HG03354 (cell line): ENCODE measurements around the gene CEMIP2.

ENCODE experiments used
- ATAC-seq: cut with Tn5 transposase; IDR thresholded peaks from one replicate; pipeline ENCODE4 v1.9.1; 2021; ENCODE audit warnings: mild to moderate bottlenecking; ENCODE audit not compliant: unreplicated experiment, poor library complexity, severe bottlenecking

CEMIP2 gene

DNA sequence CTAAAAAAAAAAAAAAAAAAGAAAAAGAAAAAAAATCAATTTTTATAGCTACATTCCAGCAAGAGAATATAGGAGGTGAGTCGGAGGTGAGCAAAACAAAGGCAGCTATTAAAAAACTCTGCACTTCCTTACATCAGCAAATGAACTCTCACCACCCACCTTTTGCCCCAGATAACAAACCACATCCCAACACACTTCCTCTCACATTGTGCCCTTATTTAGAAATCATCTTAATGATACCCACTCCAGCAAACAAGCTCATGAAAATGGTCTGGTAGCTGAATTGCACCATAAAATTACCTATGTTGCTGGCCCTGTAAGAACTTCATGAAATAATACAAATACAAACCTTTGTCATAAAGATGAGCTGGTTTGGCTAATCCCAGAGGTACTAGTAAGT is 82.9 kb downstream of the CEMIP2 start:
- ATAC-seq: no peak

DNA sequence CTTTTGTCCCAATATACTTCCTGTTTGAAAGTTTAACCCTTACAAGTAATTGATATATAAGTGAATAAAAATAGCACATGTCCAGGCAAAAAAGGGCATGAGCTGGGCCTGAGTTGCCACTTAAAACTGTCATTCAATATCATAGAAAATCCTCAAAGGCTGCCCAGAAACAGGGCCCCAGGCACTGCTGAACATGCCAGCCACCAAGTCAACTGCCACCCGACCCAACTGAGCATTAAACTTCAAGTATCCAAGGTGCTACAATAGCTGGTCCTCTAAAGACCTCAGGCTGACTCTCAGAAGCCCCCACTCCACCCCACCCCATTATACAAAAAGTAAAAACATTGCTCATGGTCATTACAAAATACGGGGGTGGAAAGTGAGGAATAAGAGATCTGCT is 83.7 kb downstream of the CEMIP2 start:
- ATAC-seq: no peak

DNA sequence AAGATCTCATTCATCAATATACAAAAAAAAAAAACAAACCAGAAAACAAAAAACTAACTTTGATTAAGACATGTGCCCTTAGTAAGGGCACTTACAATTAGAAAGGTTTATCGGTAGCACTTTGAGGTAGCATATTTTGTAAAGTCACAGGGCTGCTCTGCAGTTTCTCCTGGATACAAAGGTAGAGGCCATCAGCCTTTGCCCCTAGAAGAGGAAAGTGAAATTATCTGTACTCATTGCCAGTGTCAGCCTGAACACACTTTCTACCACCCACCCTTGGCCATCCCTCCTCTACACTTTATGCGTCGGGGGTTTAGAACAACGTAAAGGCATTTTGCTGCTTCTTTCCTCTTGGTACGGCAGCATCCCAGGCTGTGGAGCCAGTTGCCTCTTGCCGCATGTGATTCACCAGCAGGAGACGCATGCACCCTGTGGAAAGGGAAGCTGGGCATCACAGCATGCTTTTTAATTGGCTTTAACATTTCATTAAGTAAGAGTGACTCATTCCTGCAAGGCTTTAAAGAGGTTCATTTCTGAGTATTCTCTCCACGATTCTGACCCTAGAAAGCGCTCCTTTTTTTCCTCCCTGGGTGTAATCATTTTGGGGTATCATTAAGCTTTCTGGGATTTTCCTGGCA is 84.6 kb downstream of the CEMIP2 start:
- no peak for ATAC-seq

DNA sequence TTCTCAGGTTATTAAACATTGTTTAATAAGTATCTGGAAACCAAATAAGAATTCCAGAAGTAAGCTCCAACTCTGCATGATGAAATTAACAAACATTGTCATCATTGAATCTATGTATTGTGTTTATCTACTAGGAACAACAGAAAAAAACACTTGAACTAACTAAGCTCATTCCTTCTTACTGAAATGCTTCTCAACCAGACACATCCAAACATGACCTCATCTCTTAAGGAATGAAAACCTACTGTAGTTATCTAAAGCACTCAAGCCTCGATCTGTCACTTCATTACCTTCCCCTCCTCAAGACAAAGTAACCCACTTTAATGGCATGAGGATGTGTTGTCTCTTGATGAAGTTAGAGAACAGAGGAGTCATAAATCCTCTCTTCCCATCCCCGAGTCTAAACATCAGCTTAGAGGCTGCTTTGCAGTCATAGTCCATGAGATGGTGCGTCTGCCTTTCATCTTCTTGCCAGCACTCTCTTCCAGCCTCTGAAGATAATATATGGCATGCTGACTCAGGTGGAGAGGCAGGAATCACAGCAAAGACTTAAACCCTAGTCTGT is 86.5 kb downstream of the CEMIP2 start:
- no peak for ATAC-seq

DNA sequence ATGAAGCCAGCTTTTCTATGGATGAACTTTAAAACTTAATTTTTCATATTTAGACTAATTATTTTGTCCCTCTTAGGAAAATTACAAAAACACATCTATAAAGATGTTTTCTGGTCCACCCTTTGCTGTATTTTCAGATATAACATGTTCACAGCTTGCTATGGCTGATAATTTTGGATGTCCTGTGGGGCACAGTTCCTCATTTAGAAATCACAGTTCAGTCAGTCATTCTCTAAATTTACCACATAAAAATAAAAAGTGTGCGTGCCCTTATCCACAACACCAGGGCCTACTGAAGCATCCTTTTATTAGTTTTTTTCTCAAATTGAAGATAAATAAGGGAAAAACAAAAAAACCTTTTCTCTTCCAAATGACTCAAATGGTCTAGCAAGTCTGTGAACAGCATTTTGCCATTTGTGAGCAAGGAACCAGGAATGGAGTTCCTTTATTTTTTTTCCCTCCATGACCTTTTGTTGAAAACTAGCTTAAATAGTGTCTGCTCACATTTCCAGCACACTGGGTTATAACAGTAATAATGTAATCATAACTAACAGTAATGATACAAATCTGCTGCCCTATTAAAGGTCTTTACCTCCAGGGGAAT is 87.1 kb downstream of the CEMIP2 start:
- ATAC-seq: peak; percentile 51

DNA sequence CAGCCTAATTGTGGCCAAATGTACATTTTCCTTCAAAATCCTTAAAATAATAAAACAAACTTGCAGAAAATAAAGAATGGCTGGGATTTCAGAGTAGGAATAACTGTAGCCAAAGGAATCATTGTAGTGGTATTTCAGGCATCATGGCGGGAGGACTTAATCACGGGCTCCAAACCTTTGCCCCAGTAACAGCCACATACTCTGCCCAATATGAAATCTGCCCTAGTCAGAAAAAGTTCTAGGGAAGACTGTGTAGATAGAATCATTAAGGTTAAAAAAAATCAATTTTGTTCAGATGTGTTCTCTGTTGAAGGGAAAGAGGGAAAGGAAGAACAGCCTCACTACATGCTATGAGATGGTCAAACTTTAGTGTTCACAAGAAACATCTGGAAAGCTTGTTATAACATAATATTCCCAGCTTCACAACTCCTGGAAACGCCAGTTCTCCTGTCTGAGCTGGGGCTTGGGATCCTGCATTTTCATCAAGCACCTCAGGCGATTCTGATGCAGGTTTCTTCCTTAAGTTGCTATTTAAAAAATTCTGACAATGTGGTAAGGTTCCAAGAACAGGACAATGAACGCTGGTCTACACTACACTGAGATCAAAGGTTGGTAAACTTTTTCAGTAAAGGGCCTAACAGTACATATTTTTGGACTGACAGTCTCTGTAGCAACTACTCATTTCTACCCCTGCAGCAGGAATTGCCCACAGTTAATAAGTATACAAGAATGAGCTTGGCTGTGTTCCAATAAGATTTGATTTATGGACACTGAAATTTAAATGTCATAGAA is 87.9 kb downstream of the CEMIP2 start:
- ATAC-seq: no peak

DNA sequence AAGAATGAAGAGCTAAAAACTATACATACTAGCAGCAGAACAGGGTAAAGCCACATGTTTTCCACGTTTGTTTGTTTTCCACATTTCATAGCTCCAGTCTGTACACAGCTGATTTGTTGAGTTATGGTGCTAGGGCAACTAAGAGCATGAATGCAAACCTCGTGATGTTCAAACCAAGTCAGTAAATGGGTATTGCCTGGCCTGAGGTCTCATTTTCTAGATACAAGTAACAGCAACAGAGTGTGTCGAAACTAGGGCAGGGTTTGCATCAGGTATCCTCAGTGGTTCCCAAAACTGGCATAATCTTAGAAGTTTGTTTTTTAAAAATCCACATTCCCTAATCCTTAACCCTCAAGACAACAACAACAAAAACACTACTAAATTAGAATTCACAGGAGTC is 89.3 kb downstream of the CEMIP2 start:
- no peak for ATAC-seq

DNA sequence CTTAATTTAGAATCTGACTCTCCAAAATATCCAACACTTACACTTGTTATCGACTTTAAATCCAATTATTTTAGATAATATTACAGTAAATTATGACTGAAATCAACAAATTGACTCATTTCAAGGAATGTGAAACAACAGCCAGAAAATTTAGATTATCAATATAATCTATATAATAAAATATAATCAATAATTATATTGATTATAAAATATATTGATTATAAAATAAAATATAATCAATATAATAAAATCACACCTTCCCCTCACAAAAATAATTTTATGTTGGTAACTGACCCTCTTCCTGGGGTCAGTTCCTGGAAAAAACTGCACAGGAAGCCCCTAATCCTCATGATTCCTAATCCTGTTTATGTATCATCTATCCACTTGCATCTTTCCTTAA is 91.1 kb downstream of the CEMIP2 start:
- ATAC-seq: no peak

DNA sequence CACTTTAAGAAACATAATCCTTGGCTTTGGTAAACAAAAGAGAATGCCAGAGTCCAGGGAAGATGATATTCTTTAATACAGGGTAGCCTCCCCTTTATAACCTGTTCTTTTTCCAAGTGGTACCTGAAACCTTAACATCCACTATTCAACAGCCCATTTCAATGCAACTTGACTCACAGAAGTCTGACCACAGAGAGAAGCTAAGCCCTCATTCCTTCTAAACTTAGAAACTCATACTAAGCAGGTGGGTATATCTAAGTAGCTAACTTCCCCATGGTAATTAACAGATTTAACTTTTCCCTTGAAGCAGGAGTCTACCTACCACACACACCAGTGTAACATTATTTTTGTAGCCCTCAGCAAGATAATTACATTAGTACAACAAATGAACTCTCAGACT is 91.9 kb downstream of the CEMIP2 start:
- ATAC-seq: no peak

DNA sequence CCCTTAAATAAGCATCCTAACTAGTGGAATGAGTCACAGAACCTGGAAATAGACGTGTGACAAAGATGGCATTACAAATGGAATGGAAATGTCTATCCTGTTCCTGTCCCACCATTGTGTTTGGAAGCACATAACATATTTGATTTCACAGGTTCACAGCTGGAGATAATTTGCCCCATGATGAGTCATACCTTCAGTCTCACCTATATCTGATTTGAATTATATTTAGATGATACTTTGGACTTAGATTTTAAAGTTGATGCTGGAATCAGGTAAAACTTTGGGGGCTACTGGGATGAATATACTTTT is 92.5 kb downstream of the CEMIP2 start:
- no peak for ATAC-seq

DNA sequence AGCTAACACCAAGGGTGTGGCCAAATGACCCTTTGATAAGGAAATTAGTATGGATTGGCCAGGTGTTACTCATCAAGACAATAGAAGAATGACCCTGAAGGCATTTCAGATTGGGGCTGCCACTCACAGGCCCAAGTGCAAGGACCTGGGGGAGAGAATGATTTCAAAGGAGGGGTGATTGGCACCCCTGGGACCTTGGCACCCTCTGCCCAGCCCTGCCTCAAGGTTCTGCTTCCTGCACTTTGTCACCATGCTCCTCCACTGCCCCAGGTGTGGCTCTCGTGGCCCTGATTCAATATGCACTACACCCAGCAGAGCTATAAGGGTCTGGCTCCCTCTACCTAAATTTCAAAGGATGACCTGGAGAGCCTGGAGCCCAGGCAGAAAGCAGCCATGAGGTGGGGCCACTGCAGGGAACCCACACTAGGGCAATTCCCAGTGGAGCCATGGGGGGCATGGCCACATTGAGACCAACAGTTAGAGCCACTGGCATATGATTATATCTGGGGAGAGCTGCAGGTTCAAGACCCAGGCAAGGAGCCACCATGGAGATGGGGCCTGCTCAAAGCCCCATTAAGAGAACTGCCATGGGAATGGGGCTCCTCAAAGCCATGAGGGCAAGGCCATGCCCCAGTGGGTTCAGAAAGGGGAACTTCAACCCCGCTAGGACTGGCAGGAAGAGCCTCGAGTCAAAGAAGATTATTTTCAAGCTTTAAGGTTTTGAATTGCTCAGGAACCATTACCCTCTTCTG is 93.0 kb downstream of the CEMIP2 start:
- no peak for ATAC-seq

DNA sequence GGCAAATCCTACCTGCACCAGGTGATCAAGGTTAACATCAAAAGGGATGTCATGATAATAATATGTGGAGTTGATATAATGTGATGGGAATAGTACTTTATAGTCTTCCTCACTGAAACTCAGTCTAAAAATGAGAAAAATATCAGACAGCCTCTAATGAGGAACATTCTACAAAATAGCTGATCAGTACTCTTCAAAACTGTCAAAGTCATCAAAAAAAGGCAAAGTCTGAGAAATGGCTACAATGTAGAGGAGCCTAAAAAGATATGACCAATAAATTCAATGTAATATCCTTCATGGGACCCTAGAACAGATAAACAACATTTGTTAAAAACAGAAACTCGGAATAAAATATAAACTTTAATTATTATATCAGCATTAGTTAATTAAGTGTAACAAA is 95.7 kb downstream of the CEMIP2 start:
- ATAC-seq: no peak

DNA sequence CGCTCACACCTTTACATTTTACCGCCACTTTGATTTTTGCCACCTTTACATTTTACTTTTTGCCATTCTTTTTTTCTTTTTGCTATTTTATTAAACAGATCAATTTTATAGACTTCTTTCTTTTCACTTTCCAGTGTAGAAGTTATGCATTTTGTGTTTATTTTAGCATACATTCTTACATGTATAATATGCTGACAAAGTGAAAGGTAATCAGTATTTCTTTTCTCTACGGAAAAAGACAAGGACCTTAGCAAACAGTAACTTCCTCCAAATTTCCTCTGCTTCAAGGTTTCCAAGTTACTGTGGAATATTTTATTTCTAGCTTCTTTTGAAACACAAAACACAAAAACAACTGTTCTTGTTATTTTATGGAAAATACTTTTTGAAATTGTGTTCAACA is 97.0 kb downstream of the CEMIP2 start:
- no peak for ATAC-seq

DNA sequence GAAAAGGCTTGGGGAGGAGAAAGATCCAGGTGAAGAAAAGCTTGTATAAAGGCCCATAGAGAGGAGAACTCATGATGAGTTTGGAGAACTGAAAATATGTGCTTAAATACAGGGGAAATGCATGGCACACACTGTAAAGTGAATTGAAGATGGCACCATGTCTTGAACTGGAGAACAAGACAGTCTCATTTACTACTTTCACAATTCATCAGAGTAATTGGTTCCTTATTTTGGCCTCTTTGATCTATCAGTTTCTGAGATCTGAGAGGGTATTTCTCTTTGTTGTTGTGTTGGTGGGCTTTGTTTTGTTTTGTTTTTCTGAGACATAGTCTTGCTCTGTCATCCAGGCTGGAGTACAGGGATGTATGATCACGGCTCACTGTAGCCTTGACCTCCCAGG is 98.2 kb downstream of the CEMIP2 start:
- no peak for ATAC-seq

DNA sequence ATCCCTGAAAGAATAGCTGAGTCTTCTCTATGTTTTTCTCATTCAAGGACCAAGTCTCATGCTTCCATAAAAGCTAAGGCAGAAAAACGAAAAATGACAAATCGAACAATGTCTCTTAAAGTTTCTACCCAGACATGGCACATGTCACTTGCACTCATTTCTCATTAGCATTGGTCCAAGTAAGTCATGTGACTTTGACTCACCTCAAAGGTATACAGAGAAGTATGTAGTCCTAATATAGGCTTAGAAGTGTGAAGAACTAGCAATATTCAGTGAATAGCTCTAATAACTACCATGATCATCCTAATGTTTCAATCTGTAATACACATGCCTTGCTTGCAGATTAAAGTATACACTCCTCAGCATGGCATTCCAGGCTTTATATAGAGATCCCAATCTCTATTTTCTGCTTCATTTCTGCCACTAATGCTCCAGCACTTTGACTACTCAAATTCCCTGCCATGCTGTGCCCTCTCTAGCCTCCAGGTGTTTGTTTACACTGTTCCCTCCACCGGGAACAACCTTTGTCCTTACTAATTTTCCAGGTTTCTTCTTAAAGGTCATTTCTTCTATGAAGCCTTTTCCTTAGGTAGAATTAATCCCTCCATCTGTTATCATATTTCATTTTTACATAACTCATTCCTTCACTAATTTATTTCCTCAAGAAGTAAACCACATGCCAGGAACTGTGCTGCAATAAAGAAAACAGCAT is 98.9 kb downstream of the CEMIP2 start:
- ATAC-seq: no peak

DNA sequence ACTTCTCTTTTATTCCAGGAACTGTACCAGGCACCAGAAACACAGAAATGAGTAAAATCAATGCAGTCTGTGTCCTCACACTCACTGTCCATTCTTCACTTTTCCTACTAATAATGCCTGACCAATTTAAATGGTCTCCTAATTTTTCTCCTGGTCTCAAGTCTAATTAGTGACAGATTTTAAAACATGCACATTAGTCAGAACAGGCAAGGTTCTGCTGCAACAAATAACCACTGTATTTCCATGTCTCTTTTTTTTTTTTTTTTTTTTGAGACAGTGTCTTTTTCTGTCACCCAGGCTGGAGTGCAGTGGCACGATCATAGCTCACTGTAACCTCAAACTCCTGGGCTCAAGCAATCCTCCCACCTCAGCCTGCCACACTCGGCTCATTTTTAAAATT is 99.6 kb downstream of the CEMIP2 start:
- ATAC-seq: no peak

DNA sequence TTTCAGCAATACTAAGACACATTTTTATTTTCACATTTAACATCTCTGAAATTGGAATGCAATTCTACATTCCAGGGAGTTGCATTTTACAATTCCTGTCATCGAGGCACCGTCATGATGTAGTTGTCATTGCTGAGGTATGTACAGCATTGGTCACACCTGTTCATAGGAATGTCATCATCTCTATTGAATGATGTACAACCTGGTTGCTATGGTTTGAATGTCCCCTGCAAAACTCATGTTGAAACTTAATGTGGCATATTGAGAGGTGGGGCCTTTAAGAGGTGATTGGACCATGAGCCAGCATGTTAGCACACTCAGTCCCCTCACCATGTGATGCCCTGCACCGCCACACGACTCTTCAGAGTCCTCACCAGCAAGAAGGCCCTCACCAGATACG is 103.1 kb downstream of the CEMIP2 start:
- ATAC-seq: no peak

DNA sequence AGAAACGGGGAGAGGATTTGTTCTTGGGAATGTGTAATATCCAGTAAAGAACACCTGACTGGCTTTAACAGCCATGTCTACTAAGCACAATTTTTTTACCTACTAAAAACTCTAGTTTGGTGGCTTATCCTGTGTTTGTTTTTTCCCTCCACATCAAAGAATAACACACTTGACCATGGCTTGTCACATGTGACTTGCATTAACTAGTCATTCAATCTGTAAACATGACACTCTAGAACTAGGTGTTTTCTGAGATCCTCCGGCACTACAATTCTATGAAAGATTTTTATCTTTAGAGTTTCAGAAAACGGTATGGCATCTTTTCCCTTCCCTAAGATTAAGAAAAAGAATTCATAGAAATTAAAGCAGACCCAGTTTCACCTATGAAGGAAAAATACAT is 103.7 kb downstream of the CEMIP2 start:
- no peak for ATAC-seq

DNA sequence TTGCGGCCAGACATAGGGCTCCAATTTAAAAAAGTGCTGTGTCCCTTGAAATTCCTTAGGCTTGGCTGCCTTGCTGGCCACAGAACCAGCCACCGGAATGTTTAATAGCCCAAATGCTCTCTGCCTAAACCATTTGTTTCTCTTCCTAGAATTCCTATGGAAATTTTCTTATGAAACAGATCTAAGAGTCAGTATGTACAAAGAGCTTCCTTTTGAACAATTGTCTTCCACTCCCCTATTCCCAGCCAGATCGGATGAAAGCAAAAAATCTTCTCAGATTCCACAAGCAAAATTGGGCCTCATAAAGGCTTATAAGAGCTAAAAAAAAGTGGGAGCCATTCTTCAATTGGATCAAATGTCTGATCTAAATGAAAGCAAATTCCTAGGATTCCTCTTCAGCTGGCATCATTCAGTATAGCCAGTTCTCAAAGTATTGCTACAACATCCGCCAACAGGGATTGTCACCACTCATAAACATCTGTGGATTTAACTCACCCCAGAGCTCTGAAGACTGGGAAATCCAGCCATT is 104.3 kb downstream of the CEMIP2 start:
- no peak for ATAC-seq

DNA sequence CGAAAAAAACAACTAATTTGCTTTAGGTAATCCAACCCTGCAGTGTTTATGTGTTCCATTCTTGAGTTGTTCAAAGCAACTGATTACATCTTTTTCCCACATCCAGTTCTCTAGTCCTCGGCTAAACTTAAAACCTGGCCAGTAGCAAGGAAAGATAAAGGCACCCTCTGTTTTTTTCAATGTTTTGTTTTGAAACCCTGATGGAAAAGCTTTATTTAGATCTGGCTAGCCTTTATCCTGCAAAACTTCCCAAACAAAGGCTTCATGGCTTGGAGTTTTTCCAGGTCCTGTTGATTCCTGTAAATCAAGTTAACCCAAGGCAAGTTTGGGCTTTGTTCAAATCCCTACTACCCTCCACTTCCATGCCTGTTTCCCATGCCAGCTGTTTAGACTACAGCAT is 105.1 kb downstream of the CEMIP2 start:
- ATAC-seq: no peak
